SK-N-SH treated with all-trans-retinoic acid at 6 μM for 48 hours (cell line): Measurements from ENCODE around the gene TWSG1.
"Not testable (repeated sequence)": the region's sequence is repeated elsewhere in the genome, so short reads cannot be mapped to it uniquely, and the experiment has no call there.

ENCODE experiments used
- ATAC-seq: fragments of 200-7000 bp; cut with Tn5 transposase; 3 replicates; pipeline ENCODE4 v1.9.1; 2020; ENCODE audit warnings: mild to moderate bottlenecking, moderate library complexity
- ARNTL ChIP-seq: fragments of 450-650 bp; formaldehyde crosslinking; IDR thresholded peaks from 2 replicates; pipeline ENCODE4 v1.5.0; 2020; ENCODE audit warnings: low read depth, mild to moderate bottlenecking, moderate library complexity, borderline replicate concordance
- BACH2 ChIP-seq: fragments of 250-450 bp; sonication (Bioruptor Pico); IDR thresholded peaks from 2 replicates; pipeline ENCODE4 v1.9.0; 2021; ENCODE audit warnings: mild to moderate bottlenecking, borderline replicate concordance
- CREB5 ChIP-seq: fragments of 250-450 bp; sonication (Bioruptor Pico); IDR thresholded peaks from 2 replicates; pipeline ENCODE4 v1.5.1; 2020; ENCODE audit warnings: low read depth, mild to moderate bottlenecking, moderate library complexity
- CSDC2 ChIP-seq: fragments of 250-450 bp; sonication (Bioruptor Pico); IDR thresholded peaks from 2 replicates; pipeline ENCODE4 v1.5.0; 2020; ENCODE audit warnings: mild to moderate bottlenecking, moderate library complexity
- CSRNP3 ChIP-seq: fragments of 250-450 bp; sonication (Bioruptor Pico); IDR thresholded peaks from 2 replicates; pipeline ENCODE4 v1.5.1; 2021; ENCODE audit warnings: mild to moderate bottlenecking, moderate library complexity
- ISL1 ChIP-seq: fragments of 250-450 bp; sonication (Bioruptor Pico); IDR thresholded peaks from 2 replicates; pipeline ENCODE4 v2.1.2; 2022; ENCODE audit warnings: mild to moderate bottlenecking, moderate library complexity
- OSR1 ChIP-seq: fragments of 250-450 bp; sonication (Bioruptor Pico); IDR thresholded peaks from 2 replicates; pipeline ENCODE4 v1.8.0; 2022; ENCODE audit warnings: moderate library complexity, mild to moderate bottlenecking, inconsistent platforms
- PATZ1 ChIP-seq: fragments of 250-450 bp; sonication (Bioruptor Pico); IDR thresholded peaks from 2 replicates; pipeline ENCODE4 v1.8.0; 2020; ENCODE audit warnings: mild to moderate bottlenecking, moderate library complexity, borderline replicate concordance
- POU6F1 ChIP-seq: fragments of 250-450 bp; sonication (Bioruptor Pico); IDR thresholded peaks from 2 replicates; pipeline ENCODE4 v1.8.0; 2021; ENCODE audit warnings: low read depth, mild to moderate bottlenecking, moderate library complexity, borderline replicate concordance
- PPARA ChIP-seq: fragments of 250-450 bp; sonication (Bioruptor Pico); IDR thresholded peaks from 2 replicates; pipeline ENCODE4 v1.5.0; 2020; ENCODE audit warnings: mild to moderate bottlenecking, borderline replicate concordance
- RARB ChIP-seq: fragments of 250-450 bp; sonication (Bioruptor Pico); IDR thresholded peaks from 2 replicates; pipeline ENCODE4 v1.8.0; 2021; ENCODE audit warnings: mild to moderate bottlenecking, moderate library complexity
- SNAI2 ChIP-seq: fragments of 250-450 bp; sonication (Bioruptor Pico); IDR thresholded peaks from 2 replicates; pipeline ENCODE4 v1.5.0; 2020; ENCODE audit warnings: mild to moderate bottlenecking, moderate library complexity
- TOX ChIP-seq: fragments of 250-450 bp; sonication (Bioruptor Pico); IDR thresholded peaks from 2 replicates; pipeline ENCODE4 v1.8.0; 2021; ENCODE audit warnings: mild to moderate bottlenecking, moderate library complexity, borderline replicate concordance
- TSHZ2 ChIP-seq: fragments of 250-450 bp; sonication (Bioruptor Pico); IDR thresholded peaks from 2 replicates; pipeline ENCODE4 v1.5.0; 2020; ENCODE audit warnings: mild to moderate bottlenecking, moderate library complexity
- ZFP3 ChIP-seq: fragments of 250-450 bp; sonication (Bioruptor Pico); IDR thresholded peaks from 2 replicates; pipeline ENCODE4 v1.5.0; 2020; ENCODE audit warnings: mild to moderate bottlenecking, moderate library complexity
- ZFP30 ChIP-seq: fragments of 450-650 bp; formaldehyde crosslinking; IDR thresholded peaks from 2 replicates; pipeline ENCODE4 v1.5.0; 2022; ENCODE audit warnings: mild to moderate bottlenecking, moderate library complexity
- ZNF565 ChIP-seq: fragments of 450-650 bp; formaldehyde crosslinking; conservative IDR thresholded peaks from 2 replicates; pipeline ENCODE4 v1.5.0; 2020; ENCODE audit warnings: low read depth, mild to moderate bottlenecking, moderate library complexity
- ZNF70 ChIP-seq: fragments of 450-650 bp; formaldehyde crosslinking; IDR thresholded peaks from 2 replicates; pipeline ENCODE4 v1.5.0; 2020; ENCODE audit warnings: mild to moderate bottlenecking, moderate library complexity
- ZNF8 ChIP-seq: fragments of 450-650 bp; formaldehyde crosslinking; IDR thresholded peaks from 2 replicates; pipeline ENCODE4 v1.5.0; 2020; ENCODE audit warnings: mild to moderate bottlenecking, moderate library complexity

TWSG1 gene

GRCh38 chr18:9366126-9366714, 31.6 kb downstream of the TWSG1 start:
- ATAC-seq: peak; percentile 76
- TF ChIP-seq ZNF8 (CRISPR knock-in tag): no peak
- TF ChIP-seq PATZ1 (CRISPR knock-in tag): no peak
- no peak for TF ChIP-seq ZFP3 (CRISPR knock-in tag)
- TF ChIP-seq PPARA (CRISPR knock-in tag): no peak
- TF ChIP-seq POU6F1: no peak
- no peak for TF ChIP-seq CSRNP3 (CRISPR knock-in tag)
- TF ChIP-seq TSHZ2 (CRISPR knock-in tag): no peak
- no peak for TF ChIP-seq OSR1
- TF ChIP-seq CSDC2 (CRISPR knock-in tag): no peak
- TF ChIP-seq ZFP30 (CRISPR knock-in tag): no peak
- no peak for TF ChIP-seq ARNTL
- no peak for TF ChIP-seq CREB5 (CRISPR knock-in tag)
- TF ChIP-seq SNAI2: no peak
- TF ChIP-seq BACH2 (CRISPR knock-in tag): no peak
- TF ChIP-seq ZNF565 (CRISPR knock-in tag): no peak

GRCh38 chr18:9373254-9373653, 38.7 kb downstream of the TWSG1 start:
- not testable (repeated sequence) for ATAC-seq

- ATAC-seq: no peak
- TF ChIP-seq ZFP30 (CRISPR knock-in tag) (no peak), ARNTL (no peak), ZNF8 (CRISPR knock-in tag) (no peak), ZNF70 (no peak), TSHZ2 (CRISPR knock-in tag) (no peak), OSR1 (no peak), ISL1 (no peak), PATZ1 (CRISPR knock-in tag) (no peak), TOX (CRISPR knock-in tag) (no peak), CREB5 (CRISPR knock-in tag) (no peak), SNAI2 (no peak), RARB (no peak), ZNF565 (CRISPR knock-in tag) (no peak), POU6F1 (no peak)
Measured at GRCh38 chr18:9379118-9379517, 44.5 kb downstream of the TWSG1 start.
